Body of pancreas (tissue), 4 donors: ENCODE measurements around the gene POU2AF2.

Source experiments
- CTCF ChIP-seq, 7 experiments: fragments of 450-650 bp in 4 of 7; fragments of 200-600 bp in 3 of 7; sonication (generic) in 3 of 7; IDR thresholded peaks; one replicate each; pipeline ENCODE4 v1.5.1; 2016 to 2019; ENCODE audit warnings: antibody characterized with exemption in 7 of 7
- POLR2A ChIP-seq, 3 donors: fragments of 450-650 bp; IDR thresholded peaks; one replicate each; pipeline ENCODE4 v1.6.1; 2016; ENCODE audit warnings: antibody characterized with exemption in 3 of 3, mild to moderate bottlenecking in 2 of 3

GRCh38 chr11:111326824-111327223 lies 81.3 kb downstream of the POU2AF2 start:
- TF ChIP-seq CTCF (IDR thresholded peaks at IDR 0.05) (no peak), POLR2A (IDR thresholded peaks at IDR 0.05) (no peak)
